ENCODE measurements around the gene NCKAP5.

GRCh38 chr2:133194362-133194655, 374.0 kb downstream of the NCKAP5 start:
- TF ChIP-seq SUZ12 (IDR thresholded peaks at IDR 0.05; ENCODE audit: extremely low read depth, insufficient read depth, insufficient read length) = no peak
- TF ChIP-seq ZNF274 (IDR thresholded peaks at IDR 0.05; ENCODE audit: low read depth, low read length) = no peak

Measured in NT2/D1 (cell line).